GM18870 (cell line): ENCODE measurements around the gene SDK1.

ENCODE experiments used
- ATAC-seq: cut with Tn5 transposase; IDR thresholded peaks from one replicate; pipeline ENCODE4 v1.9.1; 2021; ENCODE audit warnings: moderate library complexity; ENCODE audit not compliant: unreplicated experiment

SDK1 gene

DNA sequence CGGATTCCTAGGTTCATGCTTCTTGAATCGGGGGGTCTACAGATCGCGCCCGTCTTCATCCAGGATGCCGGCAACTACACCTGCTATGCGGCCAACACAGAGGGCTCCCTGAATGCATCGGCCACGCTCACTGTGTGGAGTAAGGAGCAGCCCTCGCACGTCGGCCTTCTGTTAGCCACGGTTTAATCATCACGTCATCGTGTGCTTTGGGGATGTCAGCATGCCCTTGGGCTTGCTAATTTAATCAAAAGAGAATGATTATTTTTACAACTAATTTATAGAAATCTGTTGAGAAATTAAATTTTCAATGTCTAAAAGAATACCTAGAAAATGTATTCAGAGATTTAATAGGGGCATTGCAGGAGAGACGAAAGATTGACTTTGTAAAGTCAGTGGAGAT, 668.2 kb downstream of the SDK1 start:
- no peak for ATAC-seq

DNA sequence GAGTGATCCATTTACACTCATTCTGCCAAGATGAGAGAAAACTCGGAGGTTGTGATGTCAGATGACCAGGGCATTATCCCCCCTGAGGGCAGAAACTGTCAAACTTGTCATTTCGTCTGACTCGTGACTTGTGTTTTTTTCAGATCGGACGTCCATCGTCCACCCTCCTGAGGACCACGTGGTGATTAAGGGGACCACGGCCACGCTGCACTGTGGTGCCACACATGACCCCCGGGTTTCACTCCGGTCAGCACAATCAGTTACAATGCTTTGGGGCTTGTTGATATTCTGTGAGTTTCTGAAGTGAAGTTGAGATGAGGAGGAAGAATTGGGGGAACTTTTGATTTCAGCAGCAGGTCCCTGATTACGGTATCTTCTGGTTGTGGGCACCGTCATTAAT, 670.3 kb downstream of the SDK1 start:
- ATAC-seq, result no peak

GRCh38 chr7:3973264-3973663, 672.2 kb downstream of the SDK1 start:
- no peak for ATAC-seq

DNA sequence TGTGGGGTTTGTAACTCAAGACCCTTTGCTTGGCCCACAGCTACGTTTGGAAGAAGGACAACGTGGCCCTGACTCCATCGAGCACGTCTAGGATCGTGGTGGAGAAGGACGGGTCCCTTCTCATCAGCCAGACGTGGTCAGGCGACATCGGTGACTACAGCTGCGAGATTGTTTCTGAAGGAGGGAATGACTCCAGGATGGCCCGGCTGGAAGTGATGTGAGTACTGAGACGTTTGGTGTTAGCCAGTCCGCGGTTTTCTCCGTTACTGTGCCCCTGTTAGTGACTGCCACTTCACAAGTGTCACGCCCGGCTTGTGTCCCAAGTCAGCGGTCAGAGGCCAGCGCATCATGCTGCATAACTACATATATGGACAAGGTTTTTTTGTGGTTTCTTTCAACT, 673.3 kb downstream of the SDK1 start:
- no peak for ATAC-seq

DNA sequence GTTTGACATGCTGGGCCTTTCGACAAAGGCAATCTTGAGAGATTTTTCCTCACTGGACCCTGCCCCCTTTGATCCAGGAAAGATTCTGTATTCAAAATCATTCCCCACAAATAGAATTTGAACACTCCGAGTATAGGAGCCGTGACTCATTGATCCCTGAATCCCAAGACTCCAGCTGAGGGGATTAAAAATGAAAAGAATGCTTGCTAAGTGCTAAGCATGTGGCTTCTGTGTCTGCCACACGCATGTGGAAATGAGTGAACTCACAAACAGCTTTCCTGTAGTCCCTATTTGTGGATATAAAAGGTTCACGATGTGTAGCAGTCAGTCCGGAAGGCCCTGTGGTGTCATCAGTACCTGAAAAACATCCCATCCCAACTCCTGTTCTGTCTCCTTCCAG, 674.3 kb downstream of the SDK1 start:
- no peak for ATAC-seq

DNA sequence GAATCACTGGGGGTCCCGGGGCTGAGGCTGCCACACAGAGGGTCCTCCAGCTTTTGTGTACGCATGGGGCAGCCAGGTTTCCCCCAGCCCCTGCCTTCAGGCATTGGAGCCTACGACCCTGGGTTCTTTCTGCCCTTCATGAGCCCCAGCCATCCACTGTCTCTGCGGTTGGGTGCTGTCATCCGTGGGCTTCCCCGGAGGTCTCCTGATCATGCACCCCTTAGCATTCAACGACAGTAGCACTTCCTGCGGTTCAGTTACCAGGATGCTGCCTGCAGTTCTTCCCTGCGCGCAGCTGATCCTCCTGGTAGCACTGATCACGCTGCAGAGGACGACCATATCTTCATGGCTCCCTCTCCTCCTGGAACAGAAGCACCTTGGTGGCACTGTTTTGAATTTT, 676.3 kb downstream of the SDK1 start:
- ATAC-seq, result no peak

- ATAC-seq, result no peak
Measured at GRCh38 chr7:3978839-3979238, 677.8 kb downstream of the SDK1 start.

DNA sequence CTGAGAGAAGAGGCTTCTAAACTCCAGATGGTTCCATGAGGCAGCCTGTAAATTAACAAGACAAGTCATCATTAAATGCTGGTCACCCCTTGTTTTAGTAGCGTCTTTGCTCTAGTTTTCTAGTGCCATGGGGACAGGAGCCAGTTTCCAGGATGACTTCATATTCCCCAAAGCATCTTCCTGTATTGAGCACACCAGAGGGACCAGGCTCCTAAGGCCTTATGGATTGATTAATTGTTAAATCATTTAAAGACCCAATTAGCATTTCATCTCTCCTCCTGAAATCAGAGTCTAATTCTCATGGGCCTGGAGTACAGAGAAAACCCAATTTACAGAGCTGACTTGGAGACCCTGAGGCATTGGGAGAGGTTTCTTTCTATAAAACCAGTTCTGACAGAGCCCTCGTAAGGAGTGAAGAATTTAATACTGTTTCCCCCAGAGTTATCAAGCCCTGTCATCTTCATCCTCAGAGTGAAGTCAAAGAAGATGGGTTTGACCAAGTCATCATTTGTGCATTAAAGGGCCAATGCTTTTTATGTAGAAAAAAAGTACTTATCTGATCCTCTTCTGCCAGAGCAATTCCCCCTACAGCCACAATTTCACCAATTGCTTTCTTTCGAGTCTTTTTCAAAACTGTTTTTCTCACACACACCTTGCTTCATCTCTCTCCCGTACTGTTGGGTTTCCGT, 678.7 kb downstream of the SDK1 start:
- no peak for ATAC-seq

DNA sequence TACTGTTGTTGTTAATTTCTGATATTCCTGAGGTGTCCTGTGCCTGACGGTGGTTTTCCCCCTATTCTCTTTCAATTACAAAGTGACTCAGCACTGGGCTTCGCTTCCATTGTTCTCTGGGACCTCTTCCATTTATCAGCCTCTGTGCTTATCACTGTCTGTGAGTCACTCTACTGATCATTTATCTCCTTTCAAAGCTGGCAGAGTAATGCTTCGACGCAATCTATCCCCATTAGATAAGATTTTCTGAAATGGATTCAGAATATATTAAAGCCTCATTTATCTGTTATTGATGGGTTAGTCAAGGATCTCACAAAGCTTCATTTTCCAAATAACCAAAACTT, 679.2 kb downstream of the SDK1 start:
- ATAC-seq, result no peak

DNA sequence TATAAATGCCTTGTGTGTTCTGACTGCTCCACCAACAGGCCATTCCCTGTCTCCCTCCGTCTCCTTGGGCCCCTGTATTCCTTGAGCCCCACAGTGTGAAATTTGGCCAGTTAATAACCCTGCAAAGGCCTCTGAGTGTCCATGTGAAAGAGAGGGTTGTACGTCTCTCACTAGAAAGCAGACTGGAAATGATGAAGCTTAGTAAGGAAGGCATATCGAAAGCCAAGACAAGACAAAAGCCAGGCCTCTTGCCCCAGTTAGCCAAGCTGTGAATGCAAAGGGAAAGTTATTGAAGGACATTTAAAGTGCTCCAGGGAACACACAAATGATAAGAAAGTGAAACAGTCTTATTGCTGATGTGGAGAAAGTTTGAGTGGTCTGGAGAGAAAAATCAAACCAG, 680.2 kb downstream of the SDK1 start:
- no peak for ATAC-seq

GRCh38 chr7:3984456-3984855, 683.4 kb downstream of the SDK1 start:
- no peak for ATAC-seq

DNA sequence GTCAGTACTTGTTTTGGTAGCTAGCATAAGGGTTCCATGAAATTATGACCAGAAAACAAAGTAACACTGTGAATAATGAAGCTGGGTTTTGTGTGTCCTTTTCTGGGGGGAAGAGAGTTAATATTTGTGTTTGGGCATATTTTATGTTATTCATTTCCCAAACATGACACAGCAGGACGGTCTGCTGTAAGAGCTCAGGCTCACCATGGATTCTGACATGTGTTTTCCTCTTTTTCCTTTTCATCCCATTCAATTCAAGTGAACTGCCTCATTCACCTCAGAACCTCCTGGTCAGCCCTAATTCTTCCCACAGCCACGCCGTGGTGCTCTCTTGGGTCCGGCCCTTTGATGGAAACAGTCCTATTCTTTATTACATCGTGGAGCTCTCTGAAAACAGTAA, 685.9 kb downstream of the SDK1 start:
- ATAC-seq, result no peak

GRCh38 chr7:3987426-3987927, 686.4 kb downstream of the SDK1 start:
- no peak for ATAC-seq

DNA sequence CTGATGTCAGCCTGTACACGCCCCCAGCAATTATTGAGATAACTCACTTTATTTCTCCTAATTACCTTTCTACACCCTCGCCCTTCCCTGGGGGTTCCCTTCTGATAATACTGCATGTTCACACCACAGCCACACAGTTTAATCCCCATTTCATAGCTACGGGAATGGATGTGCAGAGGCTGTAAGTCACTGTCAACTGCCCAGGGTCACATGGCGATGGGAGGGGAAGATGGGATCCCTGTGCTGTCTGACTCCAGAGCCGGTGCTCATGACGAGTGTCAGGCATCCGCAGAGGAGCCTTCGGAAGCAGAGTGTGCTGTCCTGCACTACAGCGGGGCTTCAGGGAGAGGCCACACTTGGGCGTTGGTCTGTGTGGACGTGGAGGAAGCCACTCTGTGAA, 688.7 kb downstream of the SDK1 start:
- ATAC-seq, result no peak

GRCh38 chr7:3991731-3992231, 690.7 kb downstream of the SDK1 start:
- no peak for ATAC-seq

DNA sequence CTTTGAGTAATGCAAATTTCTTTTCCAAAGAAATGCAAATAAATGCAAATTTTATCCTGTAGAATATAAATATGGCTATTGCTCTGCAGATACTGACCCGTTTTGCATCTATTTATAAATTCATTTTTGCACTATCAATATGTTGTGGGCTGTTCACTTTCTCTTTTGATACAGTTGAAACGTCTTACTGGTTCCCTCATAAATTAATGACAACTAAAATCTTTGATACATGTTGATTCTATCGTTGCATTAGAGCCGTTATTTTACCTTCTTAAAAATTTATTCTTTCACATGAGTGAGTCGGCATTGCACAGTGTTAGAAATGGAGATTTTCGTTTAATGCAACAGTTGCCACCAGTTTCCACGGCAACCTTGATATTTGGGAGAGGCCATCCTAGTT, 691.8 kb downstream of the SDK1 start:
- no peak for ATAC-seq

DNA sequence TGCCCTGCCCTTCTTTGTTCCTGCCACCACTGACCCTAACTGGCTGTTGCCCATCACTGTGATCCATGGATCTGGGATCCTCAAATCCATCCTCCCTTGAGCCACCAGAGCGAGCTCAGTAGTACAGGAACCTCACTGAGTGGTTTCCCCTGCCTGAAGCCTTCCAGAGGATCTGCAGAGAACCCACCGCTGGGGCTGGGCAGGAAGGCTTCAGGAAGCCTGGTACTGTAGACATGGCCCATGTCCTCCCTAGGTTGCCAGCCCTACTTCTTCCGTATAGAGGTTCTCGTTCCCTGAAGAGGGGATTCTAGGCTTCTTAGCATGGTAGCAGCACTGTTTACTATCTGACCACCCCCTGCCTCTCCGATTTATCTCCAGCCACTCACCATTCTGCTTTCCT, 693.7 kb downstream of the SDK1 start:
- no peak for ATAC-seq

DNA sequence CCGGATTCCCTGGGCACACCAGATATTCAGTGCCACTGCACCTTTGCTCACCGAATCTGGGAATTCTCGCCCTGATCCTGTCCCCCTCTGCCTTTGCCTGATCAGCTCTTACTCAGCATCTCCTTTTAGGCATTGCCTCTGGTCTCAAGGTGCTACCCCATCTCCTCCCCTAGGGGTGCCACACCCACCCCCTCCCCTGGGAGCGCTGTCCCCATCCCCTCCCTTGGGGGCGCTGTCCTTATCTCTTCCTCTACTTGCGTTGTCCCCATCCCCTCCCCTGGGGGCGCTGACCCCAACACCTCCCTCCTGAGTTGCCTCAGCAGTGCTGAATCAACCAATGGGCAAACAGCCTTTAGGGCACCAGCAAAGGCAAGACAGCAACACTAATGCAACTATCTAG, 694.1 kb downstream of the SDK1 start:
- no peak for ATAC-seq

GRCh38 chr7:3998060-3998459, 697.0 kb downstream of the SDK1 start:
- ATAC-seq, result no peak

DNA sequence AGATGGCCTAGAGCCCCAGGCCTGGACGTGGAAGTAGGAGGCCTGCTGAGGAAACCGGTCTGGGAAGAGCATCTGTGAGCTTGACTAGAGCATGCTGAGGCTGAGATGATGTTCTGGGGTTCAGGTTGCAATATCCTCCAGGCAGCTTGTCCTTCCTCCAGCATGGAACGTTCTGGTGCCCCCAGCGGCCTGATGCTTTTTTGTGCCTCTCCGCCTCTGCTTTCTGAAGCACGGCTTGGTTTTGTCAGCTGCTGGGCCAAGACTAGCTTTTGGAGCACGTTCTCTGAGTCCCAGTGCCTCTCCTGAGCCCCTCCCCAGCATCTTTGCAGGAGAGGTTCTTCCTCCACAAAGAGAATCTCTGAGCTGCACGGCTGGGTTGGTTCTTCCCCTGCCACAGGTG, 699.1 kb downstream of the SDK1 start:
- no peak for ATAC-seq

DNA sequence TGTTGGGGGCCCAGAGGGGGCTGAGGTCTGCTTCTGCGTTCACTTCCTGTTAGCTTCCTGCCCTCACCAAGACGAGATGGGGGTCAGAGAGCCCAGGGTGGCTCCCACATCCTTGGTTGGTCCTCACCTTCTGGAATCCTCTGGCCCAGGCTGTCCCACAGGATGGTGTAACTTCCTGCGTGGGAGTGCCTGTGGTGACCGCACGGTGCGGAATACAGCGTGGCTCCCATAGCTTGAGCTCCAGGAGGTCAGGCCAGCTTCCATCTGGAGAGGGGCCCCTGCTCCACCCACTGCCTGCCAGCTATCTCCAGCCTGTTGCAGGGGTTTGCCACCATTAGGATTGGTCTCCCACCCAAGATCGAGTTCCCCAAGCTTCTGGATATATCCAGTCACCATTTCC, 699.9 kb downstream of the SDK1 start:
- no peak for ATAC-seq

DNA sequence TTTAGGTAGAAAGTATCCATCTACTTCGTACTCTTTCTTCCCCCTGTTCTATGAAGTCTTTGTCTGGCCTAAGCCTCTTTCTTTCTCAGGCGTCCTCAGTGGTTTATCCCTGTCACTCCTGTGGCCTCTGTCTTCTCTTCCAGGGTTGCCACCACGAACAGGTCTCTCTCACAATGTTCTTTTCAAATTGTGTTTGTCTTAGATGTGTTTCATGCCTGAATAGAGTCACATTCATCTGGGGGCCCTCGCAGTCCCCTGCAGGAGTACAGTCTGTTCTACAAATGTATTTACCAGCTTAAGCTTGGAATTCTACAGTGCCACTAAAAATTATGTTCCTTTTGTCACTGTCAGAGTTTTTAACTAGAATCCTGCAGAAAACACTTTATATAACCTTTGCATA, 700.7 kb downstream of the SDK1 start:
- ATAC-seq, result no peak

- no peak for ATAC-seq
Measured at GRCh38 chr7:4003503-4003902, 702.5 kb downstream of the SDK1 start.
